ENCODE data around the gene CCDC27. TPM values are rescaled to one million over a fixed set of nuclear protein-coding genes. Genes with fewer than 3 reads are reported as not detected.

Gene CCDC27
- total and polyA plus RNA-seq, 2 of the 8 experiments (the other 6 are each of a cell fraction or from before 2014, with no cell fraction given), result 0.15 TPM; not detected in 1

GRCh38 chr1:3711381-3711779 is 40.9 kb upstream of the CCDC27 start (continued):
- TF ChIP-seq CHD7 (IDR thresholded peaks at IDR 0.05; ENCODE audit: insufficient replicate concordance, low read length) (no peak), SIN3A (conservative IDR thresholded peaks at IDR 0.05 in 1 of 2, IDR thresholded peaks at IDR 0.05 in 1 of 2; ENCODE audit: low read depth in 1 of 2, low read length in 2 of 2) (no peak), FOSL1 (IDR thresholded peaks at IDR 0.05; ENCODE audit: insufficient read depth, low read depth, low read length) (no peak), RXRA (IDR thresholded peaks at IDR 0.05; ENCODE audit: insufficient read depth, low read depth, low read length) (no peak), GABPA (IDR thresholded peaks at IDR 0.05; ENCODE audit: borderline replicate concordance, insufficient read depth, low read length) (no peak), KDM4A (IDR thresholded peaks at IDR 0.05; ENCODE audit: low read depth, low read length, severe bottlenecking) (no peak), MAFK (IDR thresholded peaks at IDR 0.05; ENCODE audit: low read depth, low read length) (no peak), BCL11A (IDR thresholded peaks at IDR 0.05; ENCODE audit: low read depth in 2 of 2, low read length in 2 of 2) (no peak), ZNF274 (IDR thresholded peaks at IDR 0.05; ENCODE audit: borderline replicate concordance, extremely low read depth, low read length) (no peak), BRCA1 (IDR thresholded peaks at IDR 0.05; ENCODE audit: low read depth, low read length) (no peak)

Data from H1 (cell line).